C4-2B (cell line): ENCODE measurements around the gene CCDC85C.

Experiments
- ZFX ChIP-seq: fragments of 450-650 bp; IDR thresholded peaks from 2 replicates; pipeline ENCODE4 v1.6.1; 2017
- TF ChIP-seq, protein P1 (sequence below): fragments of 450-650 bp; conservative IDR thresholded peaks from 2 replicates; pipeline ENCODE4 v1.5.1; 2017; ENCODE audit warnings: mild to moderate bottlenecking

DNA sequence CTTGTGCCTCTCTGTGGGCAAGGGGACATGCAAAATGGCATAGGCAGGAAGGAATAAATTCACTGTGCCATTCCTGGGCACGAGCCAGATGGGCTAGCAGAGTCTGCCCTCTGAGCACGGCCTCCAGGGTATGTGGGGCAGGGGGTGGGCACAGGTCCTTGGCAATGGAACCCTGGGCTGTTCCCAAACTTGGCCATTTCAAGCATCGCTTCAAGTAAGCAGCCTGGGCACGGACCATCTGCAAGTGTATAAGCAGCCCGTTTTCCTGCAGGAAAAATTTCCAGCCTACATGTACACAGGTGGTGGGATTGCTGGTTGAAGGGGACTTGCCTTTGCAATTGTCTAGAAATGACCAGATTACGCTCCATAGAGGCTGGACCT, 40.3 kb downstream of the CCDC85C start:
- TF ChIP-seq, protein P1, sequence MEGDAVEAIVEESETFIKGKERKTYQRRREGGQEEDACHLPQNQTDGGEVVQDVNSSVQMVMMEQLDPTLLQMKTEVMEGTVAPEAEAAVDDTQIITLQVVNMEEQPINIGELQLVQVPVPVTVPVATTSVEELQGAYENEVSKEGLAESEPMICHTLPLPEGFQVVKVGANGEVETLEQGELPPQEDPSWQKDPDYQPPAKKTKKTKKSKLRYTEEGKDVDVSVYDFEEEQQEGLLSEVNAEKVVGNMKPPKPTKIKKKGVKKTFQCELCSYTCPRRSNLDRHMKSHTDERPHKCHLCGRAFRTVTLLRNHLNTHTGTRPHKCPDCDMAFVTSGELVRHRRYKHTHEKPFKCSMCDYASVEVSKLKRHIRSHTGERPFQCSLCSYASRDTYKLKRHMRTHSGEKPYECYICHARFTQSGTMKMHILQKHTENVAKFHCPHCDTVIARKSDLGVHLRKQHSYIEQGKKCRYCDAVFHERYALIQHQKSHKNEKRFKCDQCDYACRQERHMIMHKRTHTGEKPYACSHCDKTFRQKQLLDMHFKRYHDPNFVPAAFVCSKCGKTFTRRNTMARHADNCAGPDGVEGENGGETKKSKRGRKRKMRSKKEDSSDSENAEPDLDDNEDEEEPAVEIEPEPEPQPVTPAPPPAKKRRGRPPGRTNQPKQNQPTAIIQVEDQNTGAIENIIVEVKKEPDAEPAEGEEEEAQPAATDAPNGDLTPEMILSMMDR, result no peak
- TF ChIP-seq ZFX, result no peak
